Measurements from ENCODE around the gene ZNF277.

DNA sequence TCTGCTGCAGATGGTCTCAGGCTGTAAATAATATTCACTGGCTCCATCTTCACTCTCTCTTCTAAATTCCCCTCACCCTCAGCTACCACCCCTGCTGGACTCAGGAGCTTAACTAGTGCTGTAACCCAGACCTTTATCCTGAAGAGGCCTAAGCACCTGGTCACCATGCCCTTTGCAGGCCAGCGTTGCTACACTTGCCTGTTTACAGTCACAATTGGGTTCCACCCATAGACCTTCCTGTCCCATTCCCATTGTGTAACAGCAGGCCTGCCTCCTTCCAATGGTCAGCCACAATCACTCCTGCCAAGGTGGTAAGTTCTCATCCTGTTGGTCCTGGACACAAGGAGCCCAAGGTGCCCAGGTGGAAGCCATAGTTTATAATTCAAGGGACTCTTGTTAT, 157.9 kb downstream of the ZNF277 start:
- TF ChIP-seq, protein P1, sequence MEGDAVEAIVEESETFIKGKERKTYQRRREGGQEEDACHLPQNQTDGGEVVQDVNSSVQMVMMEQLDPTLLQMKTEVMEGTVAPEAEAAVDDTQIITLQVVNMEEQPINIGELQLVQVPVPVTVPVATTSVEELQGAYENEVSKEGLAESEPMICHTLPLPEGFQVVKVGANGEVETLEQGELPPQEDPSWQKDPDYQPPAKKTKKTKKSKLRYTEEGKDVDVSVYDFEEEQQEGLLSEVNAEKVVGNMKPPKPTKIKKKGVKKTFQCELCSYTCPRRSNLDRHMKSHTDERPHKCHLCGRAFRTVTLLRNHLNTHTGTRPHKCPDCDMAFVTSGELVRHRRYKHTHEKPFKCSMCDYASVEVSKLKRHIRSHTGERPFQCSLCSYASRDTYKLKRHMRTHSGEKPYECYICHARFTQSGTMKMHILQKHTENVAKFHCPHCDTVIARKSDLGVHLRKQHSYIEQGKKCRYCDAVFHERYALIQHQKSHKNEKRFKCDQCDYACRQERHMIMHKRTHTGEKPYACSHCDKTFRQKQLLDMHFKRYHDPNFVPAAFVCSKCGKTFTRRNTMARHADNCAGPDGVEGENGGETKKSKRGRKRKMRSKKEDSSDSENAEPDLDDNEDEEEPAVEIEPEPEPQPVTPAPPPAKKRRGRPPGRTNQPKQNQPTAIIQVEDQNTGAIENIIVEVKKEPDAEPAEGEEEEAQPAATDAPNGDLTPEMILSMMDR (IDR thresholded peaks at IDR 0.05): no peak
- TF ChIP-seq POLR2A (IDR thresholded peaks at IDR 0.05): no peak
